SJSA1 (cell line): ENCODE measurements around the gene LSAMP. TPM values are rescaled to one million over a fixed set of nuclear protein-coding genes. Genes with fewer than 3 reads are reported as not detected.

Source experiments
- DNase-seq, 2 experiments: peaks; one replicate each; pipeline ENCODE4 v3.0.0-alpha.2; 2015 to 2020; ENCODE audit warnings: low spot score in 2 of 2, low read depth in 1 of 2
- H3K27ac ChIP-seq: fragments of 250-450 bp; sonication (Bioruptor Pico); 2 replicates; pipeline ENCODE4 v1.5.1; 2020; ENCODE audit warnings: mild to moderate bottlenecking, moderate library complexity
- H3K27me3 ChIP-seq: fragments of 250-450 bp; sonication (Bioruptor Pico); replicated peaks from 2 replicates; pipeline ENCODE4 v1.5.1; 2020; ENCODE audit warnings: mild to moderate bottlenecking, moderate library complexity
- H3K36me3 ChIP-seq: fragments of 250-450 bp; sonication (Bioruptor Pico); 2 replicates; pipeline ENCODE4 v1.5.1; 2020; ENCODE audit warnings: mild to moderate bottlenecking
- H3K4me1 ChIP-seq: fragments of 250-450 bp; sonication (Bioruptor Pico); replicated peaks from 2 replicates; pipeline ENCODE4 v1.6.1; 2021; ENCODE audit warnings: mild to moderate bottlenecking
- H3K4me3 ChIP-seq: fragments of 250-450 bp; sonication (Bioruptor Pico); 2 replicates; pipeline ENCODE4 v1.5.1; 2020; ENCODE audit warnings: mild to moderate bottlenecking
- H3K9me3 ChIP-seq: fragments of 250-450 bp; sonication (Bioruptor Pico); replicated peaks from 2 replicates; pipeline ENCODE4 v1.5.1; 2020; ENCODE audit warnings: mild to moderate bottlenecking
- total RNA-seq: library from RNA; depleted of rRNA; stranded (reverse); fragments of >200 nt; shearing (Covaris generic); gene quantifications from 2 replicates; pipeline ENCODE4 v1.2.3, GENCODE V29; 2014

LSAMP gene
- total RNA-seq, 1 experiment from 2014 or later, result not detected

DNA sequence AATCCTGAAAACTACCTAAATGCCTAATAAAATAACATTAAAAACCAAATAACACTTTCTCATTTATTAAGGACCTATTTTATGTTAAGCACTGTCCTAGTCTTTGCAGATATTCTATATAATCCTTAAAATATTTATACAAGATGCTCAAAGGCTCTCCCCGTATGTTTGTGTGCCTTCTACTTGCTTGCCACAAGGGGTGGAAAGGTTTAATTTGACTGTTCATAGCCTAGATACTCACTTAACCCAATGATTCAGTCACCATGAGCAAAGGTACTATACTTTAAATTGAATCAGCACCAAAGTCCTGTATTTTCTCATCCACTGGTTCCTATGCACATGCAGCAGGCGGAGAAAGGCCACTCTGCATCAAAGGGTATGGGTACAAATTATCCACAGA, 32.0 kb downstream of the LSAMP start:
- Histone ChIP-seq H3K27me3 (no peaks in the 10 kb centered on the region), H3K4me1 (no peaks in the 10 kb centered on the region), H3K9me3 (no peaks in the 10 kb centered on the region), H3K27ac (no peak overlapping the region), H3K4me3 (no peak overlapping the region), H3K36me3 (no peaks in the 10 kb centered on the region)
- no peak for DNase-seq

DNA sequence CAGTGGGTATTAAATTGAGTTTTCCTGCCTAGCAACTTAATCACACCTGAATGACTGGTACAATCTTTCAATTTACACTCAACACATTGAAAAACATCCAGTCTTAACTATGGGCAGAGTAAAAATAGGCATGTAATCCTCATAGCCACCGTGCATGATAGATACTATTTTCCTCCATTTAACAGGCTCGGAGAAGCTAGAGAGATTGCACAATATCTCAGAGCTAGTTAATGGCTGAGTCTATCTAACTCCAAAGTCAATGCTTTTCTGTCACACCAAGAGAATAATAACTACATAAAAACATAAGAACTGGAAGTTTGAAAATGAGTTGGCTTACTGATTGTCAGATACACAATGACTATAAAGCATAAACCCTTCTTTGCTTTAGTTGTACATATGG, 36.8 kb downstream of the LSAMP start:
- Histone ChIP-seq H3K4me3 (no peak overlapping the region), H3K36me3 (no peaks in the 10 kb centered on the region), H3K9me3 (no peaks in the 10 kb centered on the region), H3K27me3 (no peaks in the 10 kb centered on the region), H3K27ac (no peak overlapping the region), H3K4me1 (no peaks in the 10 kb centered on the region)
- no peak for DNase-seq

DNA sequence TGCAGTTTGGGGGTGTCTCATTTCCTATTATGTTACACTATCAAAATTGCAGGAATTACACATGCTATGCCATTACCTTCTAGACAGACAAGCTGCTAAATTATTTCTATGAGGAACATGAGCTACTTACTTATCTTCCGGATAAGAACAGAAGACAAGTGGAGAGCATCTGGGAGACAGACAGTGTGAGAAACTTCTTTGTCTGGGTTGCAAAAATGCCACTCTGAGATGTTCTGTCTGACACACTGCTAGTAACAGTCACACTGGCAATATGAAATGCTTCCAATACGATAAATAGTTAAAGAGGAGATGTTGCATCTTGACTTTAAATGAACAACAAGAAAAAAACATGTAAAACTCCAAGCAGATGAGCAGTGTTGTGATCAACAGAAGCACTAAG, 40.1 kb downstream of the LSAMP start:
- Histone ChIP-seq H3K36me3 (no peaks in the 10 kb centered on the region), H3K27ac (no peak overlapping the region), H3K4me3 (no peak overlapping the region), H3K27me3 (no peaks in the 10 kb centered on the region), H3K9me3 (no peaks in the 10 kb centered on the region), H3K4me1 (no peaks in the 10 kb centered on the region)
- DNase-seq, result no peak

DNA sequence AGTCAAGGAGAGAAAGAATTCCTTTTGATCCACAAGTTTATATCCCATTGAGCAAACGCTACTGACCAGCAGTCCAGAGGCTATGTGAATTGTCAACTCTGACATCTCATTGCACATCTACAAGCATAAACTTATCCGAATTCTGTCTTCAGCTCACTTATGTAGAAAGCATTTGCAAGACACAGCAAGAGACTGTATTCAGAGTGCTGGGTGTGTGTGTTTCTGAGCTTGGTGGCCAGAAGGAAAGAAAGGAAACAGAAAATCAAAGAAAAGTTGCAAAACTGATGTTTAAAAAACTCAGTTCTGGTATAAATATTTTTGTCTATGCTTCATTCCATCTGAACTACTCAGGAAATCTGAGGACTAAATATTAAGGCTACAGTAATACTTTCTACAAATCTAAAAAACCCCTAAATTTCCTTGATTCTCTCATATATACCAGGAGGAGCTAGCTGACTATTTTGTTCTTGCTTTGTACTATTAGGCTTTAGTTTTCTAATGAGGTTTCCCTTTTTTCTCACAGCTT, 45.5 kb downstream of the LSAMP start:
- no peak overlapping the region for H3K27ac ChIP-seq
- DNase-seq, result no peak
- no peaks in the 10 kb centered on the region for H3K9me3 ChIP-seq
- no peak overlapping the region for H3K4me3 ChIP-seq
- no peaks in the 10 kb centered on the region for H3K36me3 ChIP-seq
- peaks cover 4% of the 10 kb centered on the region; the same call in 1 of the 2 replicates for H3K27me3 ChIP-seq
- H3K4me1 ChIP-seq, result no peaks in the 10 kb centered on the region

GRCh38 chr3:116394365-116394764, 50.9 kb downstream of the LSAMP start:
- Histone ChIP-seq H3K4me1 (no peaks in the 10 kb centered on the region), H3K36me3 (no peaks in the 10 kb centered on the region), H3K27ac (no peak overlapping the region), H3K27me3 (peaks cover 4% of the 10 kb centered on the region; the same call in 1 of the 2 replicates), H3K4me3 (no peak overlapping the region), H3K9me3 (no peaks in the 10 kb centered on the region)
- DNase-seq, result no peak

DNA sequence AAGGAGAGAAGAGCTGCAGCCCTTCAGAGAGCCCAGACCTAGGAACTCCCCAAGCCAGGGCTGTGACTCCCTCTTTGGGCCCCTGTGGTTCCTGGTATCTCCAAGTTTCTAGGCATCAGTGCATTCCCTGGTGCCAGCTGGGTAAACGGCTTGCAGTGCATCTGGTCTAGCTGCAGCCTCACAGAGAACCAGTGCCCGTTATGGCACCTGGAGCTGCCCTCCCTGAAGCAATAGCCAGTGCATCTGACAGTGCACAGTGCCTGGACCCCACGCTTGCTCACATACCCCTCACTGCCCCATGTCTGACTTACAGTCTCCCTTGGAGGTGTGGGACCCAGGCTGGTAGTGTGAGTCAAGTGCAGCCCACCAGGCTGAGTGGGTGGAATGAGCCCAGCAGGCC, 52.1 kb downstream of the LSAMP start:
- Histone ChIP-seq H3K27ac (no peak overlapping the region), H3K36me3 (no peaks in the 10 kb centered on the region), H3K4me3 (no peak overlapping the region), H3K4me1 (no peaks in the 10 kb centered on the region), H3K27me3 (peaks cover 1% of the 10 kb centered on the region; the same call in 1 of the 2 replicates), H3K9me3 (no peaks in the 10 kb centered on the region)
- DNase-seq, result no peak

GRCh38 chr3:116392291-116392690, 53.0 kb downstream of the LSAMP start:
- Histone ChIP-seq H3K27me3 (no peaks in the 10 kb centered on the region), H3K4me3 (no peak overlapping the region), H3K27ac (no peak overlapping the region), H3K4me1 (no peaks in the 10 kb centered on the region), H3K36me3 (no peaks in the 10 kb centered on the region), H3K9me3 (no peaks in the 10 kb centered on the region)
- no peak for DNase-seq

DNA sequence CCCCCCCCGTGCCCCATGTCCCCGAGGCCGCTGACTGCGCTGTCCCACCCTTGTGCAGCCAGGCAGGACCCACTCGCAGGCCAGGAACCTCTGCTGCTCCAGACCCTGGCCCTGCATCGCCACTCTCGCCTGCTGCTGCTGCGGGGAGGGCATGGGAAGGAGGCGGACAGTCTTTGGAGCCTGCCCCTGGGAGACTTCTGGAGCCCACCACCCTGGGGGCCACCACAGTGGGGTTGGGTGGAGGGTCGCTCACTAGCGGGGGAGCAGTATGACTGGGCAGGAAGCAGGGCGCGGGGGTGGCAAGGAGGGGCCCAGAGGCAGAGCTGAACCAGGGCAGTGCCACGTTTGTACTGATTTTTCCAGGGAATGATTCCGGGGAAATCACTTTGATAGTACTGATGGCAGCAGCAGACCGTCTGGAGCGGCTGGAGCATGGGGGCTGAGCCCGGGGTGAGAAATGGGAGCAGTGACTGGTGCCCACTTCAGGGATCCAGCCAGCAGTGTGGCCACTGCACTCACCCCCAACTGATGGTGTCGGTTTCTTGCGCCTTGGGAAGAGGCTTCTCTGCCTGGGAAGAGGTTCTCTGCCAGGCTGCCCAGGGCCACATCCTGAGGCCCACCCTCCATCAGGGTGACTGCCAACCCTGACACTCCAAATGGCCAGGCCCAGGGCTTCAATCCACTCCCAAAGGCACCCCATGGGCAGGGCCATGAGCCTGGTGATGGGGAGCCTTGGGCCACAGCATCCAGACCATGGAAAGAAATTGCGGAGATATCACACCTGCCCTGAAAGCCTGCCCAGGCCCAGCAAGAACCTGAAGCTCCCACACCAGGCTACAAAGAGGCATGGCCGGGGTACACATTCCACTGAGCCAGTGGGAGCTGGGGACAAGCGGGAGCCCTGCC, 53.7 kb downstream of the LSAMP start:
- H3K27me3 ChIP-seq, result no peaks in the 10 kb centered on the region
- no peak overlapping the region for H3K4me3 ChIP-seq
- DNase-seq, result no peak

GRCh38 chr3:116390318-116390717, 55.0 kb downstream of the LSAMP start:
- H3K27ac ChIP-seq, result no peak overlapping the region
- no peaks in the 10 kb centered on the region for H3K36me3 ChIP-seq
- H3K9me3 ChIP-seq, result no peaks in the 10 kb centered on the region
- H3K4me1 ChIP-seq, result no peaks in the 10 kb centered on the region
- DNase-seq, result no peak
- no peaks in the 10 kb centered on the region for H3K27me3 ChIP-seq
- no peak overlapping the region for H3K4me3 ChIP-seq

More for the DNA sequence above, 53.7 kb downstream of the LSAMP start:
- H3K27ac ChIP-seq, result no peak overlapping the region
- no peaks in the 10 kb centered on the region for H3K4me1 ChIP-seq
- no peaks in the 10 kb centered on the region for H3K36me3 ChIP-seq
- H3K9me3 ChIP-seq, result no peaks in the 10 kb centered on the region

- H3K4me3 ChIP-seq, result no peak overlapping the region
- H3K27me3 ChIP-seq, result no peaks in the 10 kb centered on the region
- no peaks in the 10 kb centered on the region for H3K4me1 ChIP-seq
- H3K9me3 ChIP-seq, result no peaks in the 10 kb centered on the region
- no peaks in the 10 kb centered on the region for H3K36me3 ChIP-seq
- DNase-seq, result no peak
- no peak overlapping the region for H3K27ac ChIP-seq
Measured at GRCh38 chr3:116388867-116389385, 56.4 kb downstream of the LSAMP start.

- H3K9me3 ChIP-seq, result no peaks in the 10 kb centered on the region
- H3K27me3 ChIP-seq, result no peaks in the 10 kb centered on the region
- H3K4me3 ChIP-seq, result no peak overlapping the region
- H3K4me1 ChIP-seq, result no peaks in the 10 kb centered on the region
- DNase-seq, result no peak
- H3K27ac ChIP-seq, result no peak overlapping the region
- H3K36me3 ChIP-seq, result no peaks in the 10 kb centered on the region
Measured at GRCh38 chr3:116386168-116386567, 59.1 kb downstream of the LSAMP start.

DNA sequence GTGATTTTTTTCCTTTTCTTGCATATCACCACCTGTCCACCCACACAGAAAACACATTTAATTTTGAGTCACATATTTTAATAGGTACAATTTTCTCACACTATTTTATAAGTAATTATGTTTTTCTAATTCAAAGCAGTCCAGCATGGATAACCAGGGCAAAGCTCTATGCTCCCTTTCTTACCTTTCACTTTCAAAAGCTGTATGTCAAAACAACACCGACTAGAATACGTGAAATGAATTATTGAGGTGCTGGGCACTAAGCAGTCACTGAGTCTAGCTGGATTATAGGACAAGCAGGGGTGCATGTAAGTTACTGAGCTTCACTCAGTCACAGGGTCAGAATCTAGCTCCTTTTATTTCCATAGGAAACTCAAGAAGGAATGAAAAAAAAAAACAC, 60.6 kb downstream of the LSAMP start:
- no peaks in the 10 kb centered on the region for H3K4me1 ChIP-seq
- H3K27me3 ChIP-seq, result no peaks in the 10 kb centered on the region
- H3K27ac ChIP-seq, result no peak overlapping the region
- no peaks in the 10 kb centered on the region for H3K9me3 ChIP-seq
- no peaks in the 10 kb centered on the region for H3K36me3 ChIP-seq
- no peak overlapping the region for H3K4me3 ChIP-seq
- DNase-seq, result no peak

- DNase-seq, result no peak
- H3K4me1 ChIP-seq, result no peaks in the 10 kb centered on the region
- H3K36me3 ChIP-seq, result no peaks in the 10 kb centered on the region
- no peaks in the 10 kb centered on the region for H3K9me3 ChIP-seq
- H3K27ac ChIP-seq, result no peak overlapping the region
- H3K27me3 ChIP-seq, result no peaks in the 10 kb centered on the region
- H3K4me3 ChIP-seq, result no peak overlapping the region
Measured at GRCh38 chr3:116378077-116378476, 67.2 kb downstream of the LSAMP start.

DNA sequence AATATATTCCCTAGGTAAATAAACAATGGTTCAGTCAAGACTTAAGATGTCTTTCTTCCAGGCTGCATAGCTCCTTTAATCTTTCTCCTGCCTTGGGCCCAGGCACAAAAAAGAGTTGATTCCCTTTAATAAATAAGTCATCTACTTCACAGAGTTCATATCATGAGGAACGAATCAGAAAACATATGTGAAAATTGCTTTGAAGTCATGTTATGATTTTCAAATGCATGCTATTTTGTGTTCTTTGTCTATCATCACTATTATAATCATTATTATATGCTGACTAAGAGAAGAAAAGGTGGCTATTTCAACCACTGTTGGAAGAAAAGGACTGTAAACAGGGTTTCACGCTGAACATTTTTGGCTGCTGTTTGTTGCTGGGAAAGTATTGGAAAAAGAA, 70.4 kb downstream of the LSAMP start:
- DNase-seq, result no peak
- H3K27ac ChIP-seq, result no peak overlapping the region
- no peaks in the 10 kb centered on the region for H3K4me1 ChIP-seq
- H3K27me3 ChIP-seq, result no peaks in the 10 kb centered on the region
- H3K9me3 ChIP-seq, result no peaks in the 10 kb centered on the region
- no peak overlapping the region for H3K4me3 ChIP-seq
- no peaks in the 10 kb centered on the region for H3K36me3 ChIP-seq
